GM18517 (cell line): ENCODE measurements around the gene RPTOR.

Experiments
- ATAC-seq: cut with Tn5 transposase; IDR thresholded peaks from one replicate; pipeline ENCODE4 v1.9.1; 2021; ENCODE audit warnings: mild to moderate bottlenecking, moderate library complexity; ENCODE audit not compliant: unreplicated experiment

RPTOR gene

DNA sequence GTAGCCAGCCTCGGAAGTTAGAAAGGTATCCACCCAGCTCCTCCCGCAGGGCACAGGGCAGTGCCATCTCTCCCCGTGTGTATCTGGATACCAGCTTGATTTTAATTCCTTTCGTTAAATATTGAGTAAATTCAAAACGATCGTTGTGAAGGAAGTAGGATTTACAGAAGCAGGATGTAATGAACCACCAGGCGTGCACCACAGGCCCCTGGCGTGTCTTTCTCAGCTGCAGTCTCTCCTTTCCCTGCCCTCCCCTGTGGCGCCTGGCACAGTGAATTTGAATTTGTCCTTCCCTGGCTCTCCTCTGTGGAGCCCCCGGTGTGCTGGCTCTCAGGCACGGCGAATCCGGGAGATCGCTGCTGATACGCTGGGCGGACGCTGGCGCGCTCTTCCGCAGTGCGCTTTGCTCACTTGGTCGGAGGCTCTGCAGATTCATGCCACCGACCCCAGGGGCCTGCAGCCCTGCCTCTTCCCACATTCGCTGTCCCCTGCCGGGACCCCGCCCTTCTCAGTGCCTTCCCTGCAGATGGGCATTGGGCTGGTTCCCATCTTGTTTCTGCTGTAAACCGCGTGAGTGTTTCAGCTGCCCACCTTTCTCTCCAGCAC, 164.6 kb downstream of the RPTOR start:
- no peak for ATAC-seq

DNA sequence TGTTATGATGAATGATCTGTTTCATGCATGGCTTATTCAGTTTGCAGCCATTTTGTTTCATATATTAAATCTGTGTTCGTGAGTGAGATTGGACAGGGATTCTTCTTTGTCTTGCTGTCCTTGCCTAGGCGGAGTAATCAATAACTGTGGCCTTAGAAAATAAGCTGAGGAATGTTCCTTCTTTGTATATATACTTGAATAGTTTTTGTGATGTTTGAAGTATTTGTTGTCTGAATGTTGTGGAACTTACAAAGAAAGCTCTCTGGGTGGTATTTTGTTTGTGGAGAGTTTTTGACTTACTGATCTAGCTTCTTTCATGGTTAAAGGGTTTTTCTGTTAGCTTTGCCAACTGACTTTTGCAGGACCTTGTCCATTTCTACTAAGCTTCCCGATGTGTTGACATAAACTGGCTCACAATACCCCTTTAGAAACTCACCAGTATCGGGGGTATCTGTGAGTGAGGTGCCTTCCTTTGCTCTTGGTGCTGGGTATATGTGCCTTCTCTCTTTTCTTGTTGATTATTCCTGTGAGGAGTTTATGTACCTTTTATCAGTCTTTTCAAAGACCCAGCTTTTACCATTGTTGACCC, 166.2 kb downstream of the RPTOR start:
- ATAC-seq: no peak

DNA sequence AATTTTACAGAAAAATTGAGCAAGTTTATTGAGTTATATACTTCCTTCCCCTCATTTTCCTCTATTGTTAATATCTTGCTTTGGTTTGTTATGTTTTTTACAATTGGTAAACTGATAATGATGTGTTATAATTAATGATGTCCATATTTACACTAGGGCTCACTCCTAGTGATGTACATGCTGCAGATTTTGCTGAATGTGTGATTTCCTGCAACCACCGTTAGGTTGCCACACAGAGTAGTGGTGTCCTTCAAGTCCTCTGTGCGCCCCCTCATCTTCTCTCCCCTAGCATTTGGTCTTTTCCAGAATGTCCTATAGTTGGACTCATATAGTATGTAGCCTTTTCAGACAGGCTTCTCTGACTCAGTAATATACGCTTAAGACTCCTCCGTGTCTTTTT, 167.5 kb downstream of the RPTOR start:
- no peak for ATAC-seq

DNA sequence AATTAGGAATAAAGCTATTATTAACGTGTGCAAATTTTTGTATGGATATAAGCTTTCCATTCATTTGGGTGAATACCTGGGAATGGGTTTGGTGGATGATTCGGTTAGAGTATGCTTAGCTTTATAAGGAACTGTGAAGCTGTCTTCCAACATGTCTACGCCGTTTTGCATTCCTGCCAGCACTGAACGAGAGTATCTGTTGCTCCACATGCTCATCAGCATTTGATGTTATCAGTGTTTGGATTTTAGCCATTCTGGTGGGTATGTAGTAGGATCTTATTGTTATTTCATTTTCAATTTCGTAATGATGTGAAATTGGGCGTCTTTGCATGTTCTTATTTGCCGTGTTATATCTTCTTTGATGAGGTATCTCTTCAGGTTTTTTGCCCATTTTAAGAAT, 168.0 kb downstream of the RPTOR start:
- ATAC-seq: no peak

DNA sequence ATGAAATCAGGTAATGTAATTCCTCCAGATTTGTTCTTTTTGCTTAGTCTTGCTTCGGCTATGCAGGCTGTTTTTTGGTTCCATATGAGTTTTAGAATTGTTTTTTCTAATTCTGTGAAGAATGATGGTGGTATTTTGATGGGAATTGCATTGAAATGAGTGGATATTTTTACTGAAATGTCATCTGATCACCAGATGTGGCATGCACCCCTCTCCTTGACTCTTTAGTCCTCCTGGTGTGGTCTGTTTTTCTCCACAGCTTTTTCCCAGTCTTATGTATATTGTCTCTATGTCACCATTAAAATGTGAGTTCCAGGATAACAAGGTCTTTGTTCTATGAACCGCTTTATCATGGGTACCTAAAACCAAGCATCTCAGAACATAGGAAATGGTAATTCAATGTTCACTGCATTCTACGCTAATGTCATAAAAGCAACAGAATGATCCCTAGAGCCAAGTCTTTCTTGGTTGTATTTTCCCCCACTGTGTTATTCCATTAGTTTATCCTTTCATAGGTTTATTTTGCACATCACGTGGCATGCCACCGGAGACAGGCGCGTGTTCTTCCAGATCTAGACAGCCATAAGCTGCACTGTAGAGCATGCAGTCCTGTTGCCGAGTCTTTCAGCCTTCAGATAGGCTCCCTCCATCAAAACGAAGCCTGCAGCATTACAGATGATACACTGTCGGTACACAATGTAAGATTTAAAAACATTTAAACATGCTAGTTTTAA, 172.5 kb downstream of the RPTOR start:
- ATAC-seq: no peak

DNA sequence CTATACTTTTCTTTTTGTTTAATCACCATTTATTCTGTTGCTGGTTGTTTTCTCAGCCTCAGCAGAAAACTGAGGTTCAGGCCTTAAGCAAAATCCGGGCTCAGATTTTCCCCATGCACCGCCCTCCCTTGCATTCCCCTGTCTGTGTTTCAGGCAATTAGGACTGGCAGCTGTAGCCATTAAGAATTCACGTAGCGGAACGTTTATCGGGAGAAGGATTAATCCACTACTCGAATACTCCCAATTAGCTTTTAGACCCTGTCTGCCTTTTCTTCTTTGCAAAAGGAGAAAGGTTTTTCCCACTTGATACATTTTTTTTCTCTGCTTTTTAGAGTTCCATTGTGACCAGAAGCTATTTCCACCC, 173.1 kb downstream of the RPTOR start:
- ATAC-seq: no peak

DNA sequence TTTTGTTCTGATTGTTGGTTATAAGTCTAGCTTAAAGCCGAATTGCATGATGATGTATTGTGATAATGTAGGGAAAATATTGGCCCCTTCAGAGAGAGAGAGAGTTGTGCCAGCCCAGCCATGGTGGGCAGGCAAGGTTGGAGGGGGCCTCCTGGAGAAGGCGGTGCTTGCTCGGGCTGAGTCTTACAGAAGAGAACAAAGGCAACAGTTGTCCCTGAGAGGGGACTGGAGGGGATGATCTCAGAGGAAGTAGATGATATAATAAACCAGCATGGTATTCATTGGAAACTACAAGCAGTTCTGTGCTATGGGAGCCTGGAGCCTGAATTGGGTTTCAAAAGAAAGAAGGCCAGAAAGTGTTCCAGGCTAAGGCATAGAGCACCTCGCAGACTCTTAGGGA, 173.8 kb downstream of the RPTOR start:
- no peak for ATAC-seq

DNA sequence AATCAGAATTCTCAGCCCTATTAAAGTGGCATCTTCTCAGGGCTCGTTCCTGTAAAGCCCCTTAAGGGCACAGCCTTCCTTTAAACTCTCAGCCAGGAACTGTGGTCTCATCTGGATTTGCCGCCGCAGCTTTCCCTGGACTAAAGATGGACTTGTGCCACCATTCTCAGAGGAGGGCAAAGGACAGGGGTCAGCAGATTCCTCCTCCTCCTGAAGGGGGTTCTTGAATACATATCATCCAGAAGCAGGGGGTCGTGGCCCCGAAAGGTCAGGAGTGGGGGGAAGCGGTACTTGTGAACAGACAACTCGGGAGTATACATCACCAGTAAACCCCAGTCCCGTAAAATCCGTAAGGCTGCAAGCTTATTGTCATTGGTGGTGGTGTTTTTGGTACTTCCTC, 174.8 kb downstream of the RPTOR start:
- no peak for ATAC-seq

DNA sequence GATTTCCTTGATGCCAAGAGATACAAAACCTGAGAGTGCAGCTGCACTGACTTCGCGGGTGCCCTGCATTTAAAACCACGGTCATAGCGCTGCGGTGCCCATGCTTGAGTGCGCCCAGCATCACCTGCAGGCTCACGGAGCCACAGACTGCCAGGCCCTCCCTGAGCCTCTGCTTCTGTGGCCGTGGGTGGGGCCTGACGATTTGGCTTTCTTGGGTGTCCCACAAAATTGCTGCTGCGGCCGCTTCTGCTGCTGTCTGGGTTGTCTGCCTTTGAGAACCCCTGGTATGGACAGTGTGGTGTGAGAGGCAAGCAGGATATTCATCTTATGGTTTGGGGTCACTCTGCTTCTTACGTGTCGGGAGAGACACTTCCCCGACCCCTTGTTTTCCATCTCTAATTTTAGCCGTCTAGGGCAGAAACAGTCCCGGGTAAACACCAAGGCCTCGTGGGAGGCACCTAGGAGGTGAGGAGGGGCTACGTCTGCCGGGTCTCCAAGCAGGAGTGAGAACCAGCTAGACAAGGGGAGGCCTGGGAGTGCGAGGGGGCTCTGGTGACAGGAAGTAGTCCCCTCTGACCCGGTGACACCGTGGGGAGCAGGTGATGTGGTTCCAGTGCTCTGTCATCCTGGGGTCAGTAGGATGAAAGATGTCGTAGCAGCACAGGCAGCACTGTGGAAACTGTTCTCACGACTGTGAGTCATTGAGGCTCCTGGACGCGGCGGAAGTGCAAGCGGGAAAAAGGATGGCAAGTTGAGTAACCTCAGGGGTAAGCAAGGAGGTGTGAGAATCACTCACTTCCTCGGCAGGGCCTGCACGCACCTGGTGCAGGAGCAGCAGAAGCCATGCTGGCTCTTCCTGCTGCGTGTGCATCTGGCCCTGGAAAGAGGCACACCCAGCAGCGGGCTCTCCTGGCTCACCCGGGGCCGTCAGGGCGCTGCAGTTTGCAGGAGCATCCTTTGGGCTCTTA, 176.3 kb downstream of the RPTOR start:
- no peak for ATAC-seq

DNA sequence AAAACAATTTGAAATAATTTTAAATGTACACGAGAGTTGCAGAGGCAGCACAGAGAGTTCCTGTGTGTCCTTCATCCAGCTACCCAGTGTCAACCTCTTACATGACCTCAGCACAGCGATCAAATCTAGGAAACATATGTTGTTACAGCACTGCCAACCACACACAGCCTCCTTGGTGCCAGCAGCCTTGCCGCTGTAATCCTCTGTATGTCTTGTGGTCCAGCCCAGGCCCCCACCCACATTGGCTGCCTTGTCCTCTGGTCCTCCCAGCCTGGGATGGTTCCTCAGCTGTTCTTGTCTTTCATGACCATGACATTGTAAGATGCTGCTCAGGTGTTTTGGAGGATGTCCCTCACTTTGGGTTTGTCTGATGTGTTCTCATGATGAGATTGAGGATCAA, 178.0 kb downstream of the RPTOR start:
- ATAC-seq: no peak

DNA sequence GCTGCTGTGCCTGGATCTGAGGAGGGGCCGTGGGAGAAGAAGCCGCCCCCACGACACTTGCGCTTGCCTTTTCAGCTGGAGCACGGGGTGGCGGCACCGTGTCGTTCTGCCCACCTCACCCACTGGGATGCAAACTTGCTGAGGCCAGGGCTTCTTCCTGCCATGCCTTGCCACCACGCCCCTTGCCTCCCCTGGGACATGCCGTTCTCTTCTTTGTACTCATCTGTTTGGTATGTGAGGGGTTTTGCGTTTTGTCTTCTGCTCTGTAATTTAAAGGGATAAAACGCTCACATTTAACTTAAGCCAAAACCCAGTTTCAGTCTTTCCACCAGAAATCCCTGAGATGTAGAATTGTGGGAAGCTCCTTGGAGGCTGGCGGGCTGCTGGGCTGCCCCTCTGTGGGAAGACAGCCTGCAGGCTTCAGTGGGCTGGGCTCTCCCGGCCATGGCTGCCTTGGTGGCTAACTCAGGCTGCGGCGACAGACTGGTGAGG, 180.2 kb downstream of the RPTOR start:
- no peak for ATAC-seq

DNA sequence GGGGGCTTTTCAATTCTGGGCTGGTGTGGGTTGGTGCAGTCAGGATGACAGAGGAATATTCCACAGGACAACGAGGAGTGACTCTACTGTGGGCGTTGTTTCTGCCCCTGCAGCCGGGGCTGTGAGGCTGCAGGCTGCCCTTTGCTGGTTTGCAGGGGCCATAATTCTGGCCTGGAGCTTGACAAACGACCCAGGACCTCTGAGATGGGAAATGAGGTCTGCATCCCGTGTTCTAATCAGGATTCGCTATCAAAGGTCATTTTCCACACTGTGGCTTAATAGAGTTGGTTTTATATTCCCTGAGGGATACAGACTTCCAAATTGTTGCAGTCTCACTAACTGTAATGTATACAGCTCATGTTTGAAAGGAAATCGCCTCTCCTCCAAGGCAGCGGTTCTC, 180.9 kb downstream of the RPTOR start:
- no peak for ATAC-seq

DNA sequence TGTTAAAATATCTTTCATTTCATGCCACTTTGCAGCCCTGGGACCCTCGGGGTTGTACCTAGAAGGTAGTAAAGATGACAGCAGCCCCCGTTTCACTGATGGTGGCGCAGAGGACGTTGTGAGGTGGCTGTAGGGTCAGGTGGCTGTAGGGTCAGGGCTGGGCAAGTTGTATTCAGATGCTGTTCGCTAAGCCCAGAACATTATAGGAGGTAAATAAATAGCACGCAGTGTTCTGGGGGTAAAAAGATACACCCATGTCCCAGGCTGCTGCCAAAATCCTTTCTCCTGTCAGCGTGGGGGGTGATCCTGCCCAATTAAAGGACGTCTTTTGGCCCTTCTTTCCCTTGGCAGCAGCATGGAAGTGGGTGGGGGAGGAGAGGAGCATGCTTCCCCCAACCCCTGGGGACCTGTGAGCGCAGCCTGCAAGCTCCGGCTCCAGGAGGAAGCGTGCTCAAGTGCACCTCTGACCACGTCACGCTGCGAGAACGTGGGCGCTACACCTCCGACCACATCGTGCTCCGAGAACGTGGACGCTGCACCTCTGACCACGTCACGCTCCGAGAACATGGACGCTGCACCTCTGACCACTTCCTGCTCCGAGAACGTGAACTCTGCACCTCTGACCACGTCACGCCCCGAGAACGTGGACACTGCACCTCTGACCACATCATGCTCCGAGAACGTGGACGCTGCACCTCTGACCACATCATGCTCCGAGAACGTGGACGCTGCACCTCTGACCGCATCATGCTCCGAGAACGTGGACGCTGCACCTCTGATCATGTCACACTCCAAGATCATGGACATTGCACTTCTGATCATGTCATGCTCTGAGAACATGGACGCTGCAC, 182.1 kb downstream of the RPTOR start:
- ATAC-seq: no peak

DNA sequence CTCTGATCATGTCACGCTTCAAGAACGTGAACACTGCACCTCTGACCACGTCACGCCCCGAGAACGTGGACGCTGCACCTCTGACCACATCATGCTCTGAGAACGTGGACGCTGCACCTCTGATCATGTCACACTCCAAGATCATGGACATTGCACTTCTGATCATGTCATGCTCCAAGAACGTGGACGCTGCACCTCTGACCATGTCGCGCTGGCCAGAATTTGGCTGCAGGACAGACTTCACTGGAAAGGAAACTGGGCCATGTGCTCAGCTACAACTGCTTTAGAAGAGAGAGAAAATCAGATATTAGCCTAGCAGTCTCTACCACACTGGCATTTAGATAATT, 182.7 kb downstream of the RPTOR start:
- no peak for ATAC-seq

DNA sequence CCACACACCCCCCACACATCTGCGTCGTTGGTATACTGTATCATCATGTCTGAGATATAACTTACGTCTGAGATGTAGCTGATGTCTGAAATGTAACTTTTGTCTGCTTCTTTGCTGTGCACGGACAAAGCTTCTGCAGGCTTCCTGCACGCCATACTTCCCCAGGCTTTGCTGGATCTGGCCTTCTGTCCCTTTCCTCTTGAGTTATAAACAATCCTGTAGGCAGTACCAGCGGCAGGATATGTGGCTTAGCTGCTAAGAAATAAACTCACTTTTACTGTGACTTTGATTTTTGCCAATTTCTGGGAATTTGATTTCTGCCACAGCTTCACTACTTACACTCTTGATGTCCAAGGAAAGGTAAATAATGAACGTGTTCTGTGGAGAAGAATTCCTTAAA, 184.4 kb downstream of the RPTOR start:
- ATAC-seq: no peak

DNA sequence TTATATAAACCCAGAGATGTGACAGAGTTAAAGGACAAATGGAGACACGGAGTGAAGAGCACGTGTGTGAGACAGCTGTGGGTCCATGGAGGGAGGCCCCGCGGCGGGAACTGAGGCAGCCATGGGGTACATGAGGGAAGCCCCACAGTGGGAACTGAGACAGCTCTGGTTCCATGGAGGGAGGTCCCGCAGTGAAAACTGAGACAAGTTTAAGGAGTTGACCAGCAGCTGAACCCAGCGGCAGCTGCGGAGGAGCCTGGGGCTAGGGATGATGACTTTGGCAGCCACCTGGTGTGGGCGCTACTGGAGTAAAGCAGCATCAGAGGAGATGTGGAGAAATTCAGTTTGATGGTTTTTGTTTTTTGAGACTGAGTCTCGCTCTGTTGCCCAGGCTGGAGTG, 185.1 kb downstream of the RPTOR start:
- ATAC-seq: no peak

DNA sequence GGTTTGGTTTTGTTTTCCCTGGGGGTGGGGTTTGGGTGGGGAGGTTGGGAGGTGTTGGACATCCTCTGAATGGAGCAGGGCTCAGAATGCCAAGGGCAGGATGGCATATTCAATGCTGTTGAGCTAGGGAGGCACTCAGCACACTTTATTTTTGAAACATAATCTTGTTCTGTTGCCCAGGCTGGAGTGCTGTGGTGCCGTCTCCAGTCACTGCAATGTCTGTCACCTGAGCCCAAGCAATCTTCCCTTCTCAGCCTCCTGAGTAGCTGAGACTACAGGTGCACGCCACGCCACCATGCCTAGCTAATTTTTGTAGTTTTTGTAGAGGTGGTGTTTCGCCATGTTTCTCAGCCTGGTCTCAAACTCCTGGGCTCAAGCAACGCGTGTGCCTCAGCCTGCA, 186.1 kb downstream of the RPTOR start:
- no peak for ATAC-seq

DNA sequence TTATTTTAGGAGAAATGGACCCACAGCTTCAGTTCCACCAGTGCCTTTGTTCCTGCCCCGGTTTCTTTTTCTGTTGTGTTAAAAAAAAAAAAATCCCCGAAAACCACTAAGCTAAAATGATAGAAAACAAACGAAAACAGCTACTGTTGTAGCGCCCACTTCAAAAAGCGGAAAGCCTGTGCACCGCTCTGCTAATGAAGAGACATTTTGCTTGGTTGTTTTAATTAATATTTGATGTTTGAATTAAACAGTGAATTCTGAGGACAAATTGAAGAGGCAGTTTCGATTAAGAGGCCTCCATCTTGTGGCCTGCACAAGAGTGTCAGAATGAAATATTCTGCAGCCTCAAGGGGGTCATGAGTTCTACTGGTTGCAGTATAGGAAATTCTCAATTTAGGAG, 186.7 kb downstream of the RPTOR start:
- no peak for ATAC-seq

DNA sequence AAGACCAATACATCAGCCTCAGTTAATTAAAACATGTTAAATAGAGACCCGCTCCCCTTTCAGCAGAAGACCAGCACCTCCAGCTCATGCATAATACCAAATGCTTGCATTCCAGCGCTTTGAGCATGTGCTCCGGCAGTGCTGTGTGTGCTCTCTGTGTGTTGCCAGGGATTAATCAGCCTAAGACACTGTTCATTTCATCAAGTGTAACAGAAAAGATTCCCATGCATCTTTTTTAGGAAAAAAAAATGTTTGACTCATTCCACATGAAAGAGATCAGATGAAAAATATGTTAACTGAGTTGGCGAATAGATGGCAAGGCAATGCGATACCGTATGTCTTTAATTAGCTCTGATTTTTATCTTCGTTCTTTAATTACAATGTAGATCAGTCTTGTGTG, 187.6 kb downstream of the RPTOR start:
- ATAC-seq: no peak
